ENCODE measurements around the gene TM4SF4. TPM values are rescaled to one million over a fixed set of nuclear protein-coding genes. Genes with fewer than 3 reads are reported as not detected.
"Not testable (repeated sequence)": the region's sequence is repeated elsewhere in the genome, so short reads cannot be mapped to it uniquely, and the experiment has no call there.

TM4SF4 gene
- total and polyA plus RNA-seq, 7 donors = 0.07 to 0.66 (median 0.13) TPM; not detected in 4

DNA sequence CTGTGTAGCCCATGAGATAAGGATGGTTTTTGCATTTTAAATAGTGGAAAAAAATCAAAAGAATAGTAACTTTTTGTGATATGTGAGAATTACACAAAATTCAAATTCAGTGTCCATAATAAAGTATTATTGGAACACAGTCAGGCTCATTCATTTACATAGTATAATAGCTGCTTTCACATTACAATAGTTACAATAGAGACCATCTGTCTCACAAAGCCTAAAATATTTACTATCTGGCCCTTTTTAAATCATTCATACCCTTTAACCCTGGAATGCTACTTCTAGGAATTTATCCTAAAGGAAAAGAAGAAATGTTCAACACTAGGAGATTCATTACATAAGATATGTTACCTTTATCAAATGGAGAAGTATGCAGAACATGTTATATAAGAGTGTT lies 35.5 kb upstream of the TM4SF4 start:
- no peak for ATAC-seq
- intact Hi-C loops (cut with DNase I) = no loop called here
- TF ChIP-seq, protein P1, sequence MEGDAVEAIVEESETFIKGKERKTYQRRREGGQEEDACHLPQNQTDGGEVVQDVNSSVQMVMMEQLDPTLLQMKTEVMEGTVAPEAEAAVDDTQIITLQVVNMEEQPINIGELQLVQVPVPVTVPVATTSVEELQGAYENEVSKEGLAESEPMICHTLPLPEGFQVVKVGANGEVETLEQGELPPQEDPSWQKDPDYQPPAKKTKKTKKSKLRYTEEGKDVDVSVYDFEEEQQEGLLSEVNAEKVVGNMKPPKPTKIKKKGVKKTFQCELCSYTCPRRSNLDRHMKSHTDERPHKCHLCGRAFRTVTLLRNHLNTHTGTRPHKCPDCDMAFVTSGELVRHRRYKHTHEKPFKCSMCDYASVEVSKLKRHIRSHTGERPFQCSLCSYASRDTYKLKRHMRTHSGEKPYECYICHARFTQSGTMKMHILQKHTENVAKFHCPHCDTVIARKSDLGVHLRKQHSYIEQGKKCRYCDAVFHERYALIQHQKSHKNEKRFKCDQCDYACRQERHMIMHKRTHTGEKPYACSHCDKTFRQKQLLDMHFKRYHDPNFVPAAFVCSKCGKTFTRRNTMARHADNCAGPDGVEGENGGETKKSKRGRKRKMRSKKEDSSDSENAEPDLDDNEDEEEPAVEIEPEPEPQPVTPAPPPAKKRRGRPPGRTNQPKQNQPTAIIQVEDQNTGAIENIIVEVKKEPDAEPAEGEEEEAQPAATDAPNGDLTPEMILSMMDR (IDR thresholded peaks at IDR 0.05) = no peak
- Histone ChIP-seq H3K4me1 (peaks cover 13% of the 10 kb centered on the region), H3K4me3 (no peak overlapping the region), H3K36me3 (ENCODE audit: insufficient read depth in 1 of 2, low read depth in 1 of 2) (no peaks in the 10 kb centered on the region), H3K9me3 (no peaks in the 10 kb centered on the region), H3K27me3 (ENCODE audit: insufficient read depth in 3 of 3, low read length in 2 of 3) (no peaks in the 10 kb centered on the region), H3K27ac (no peak overlapping the region)
- no peak for DNase-seq

GRCh38 chr3:149441642-149442041 lies 32.9 kb upstream of the TM4SF4 start:
- H3K4me1 ChIP-seq = peaks cover 13% of the 10 kb centered on the region
- no peaks in the 10 kb centered on the region for H3K36me3 ChIP-seq (ENCODE audit: insufficient read depth in 1 of 2, low read depth in 1 of 2)
- TF ChIP-seq, protein P1 (IDR thresholded peaks at IDR 0.05) = no peak
- intact Hi-C loops (cut with DNase I) = no loop called here
- H3K27ac ChIP-seq = no peak overlapping the region
- no peak overlapping the region for H3K4me3 ChIP-seq
- no peaks in the 10 kb centered on the region for H3K27me3 ChIP-seq (ENCODE audit: insufficient read depth in 3 of 3, low read length in 2 of 3)
- H3K9me3 ChIP-seq = no peaks in the 10 kb centered on the region
- ATAC-seq (no peak), DNase-seq (no peak)
- 98 to 100% (median 98%) methylated on average over 1 of the region's 1 CpG for WGBS, 3 donors

DNA sequence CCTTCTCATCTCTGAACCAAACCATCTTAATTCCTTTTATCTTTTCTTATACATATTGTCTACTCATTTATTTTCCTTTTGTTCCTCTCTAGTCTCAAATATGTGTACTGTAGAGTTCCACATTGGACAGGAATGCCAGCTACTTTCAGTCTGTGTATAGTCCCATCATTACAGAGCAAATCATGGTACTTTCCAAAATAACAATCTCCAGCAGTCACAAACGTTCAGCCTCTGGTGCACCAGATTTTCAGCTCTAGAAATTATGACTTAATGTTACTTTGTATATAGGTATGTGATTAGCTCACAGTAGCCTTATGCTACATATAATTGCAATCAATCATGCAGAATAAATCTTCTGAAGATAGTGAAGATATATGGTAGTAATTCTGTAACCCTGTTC lies 32.5 kb upstream of the TM4SF4 start:
- Histone ChIP-seq H3K27me3 (ENCODE audit: insufficient read depth in 3 of 3, low read length in 2 of 3) (no peaks in the 10 kb centered on the region), H3K27ac (no peak overlapping the region), H3K36me3 (ENCODE audit: insufficient read depth in 1 of 2, low read depth in 1 of 2) (no peaks in the 10 kb centered on the region), H3K4me1 (peaks cover 13% of the 10 kb centered on the region), H3K9me3 (no peaks in the 10 kb centered on the region), H3K4me3 (no peak overlapping the region)
- intact Hi-C loops (cut with DNase I) = no loop called here
- 45 to 64% (median 48%) methylated on average over 1 of the region's 1 CpG for WGBS, 3 donors
- TF ChIP-seq, protein P1 (IDR thresholded peaks at IDR 0.05) = no peak
- no peak for DNase-seq
- no peak for ATAC-seq

DNA sequence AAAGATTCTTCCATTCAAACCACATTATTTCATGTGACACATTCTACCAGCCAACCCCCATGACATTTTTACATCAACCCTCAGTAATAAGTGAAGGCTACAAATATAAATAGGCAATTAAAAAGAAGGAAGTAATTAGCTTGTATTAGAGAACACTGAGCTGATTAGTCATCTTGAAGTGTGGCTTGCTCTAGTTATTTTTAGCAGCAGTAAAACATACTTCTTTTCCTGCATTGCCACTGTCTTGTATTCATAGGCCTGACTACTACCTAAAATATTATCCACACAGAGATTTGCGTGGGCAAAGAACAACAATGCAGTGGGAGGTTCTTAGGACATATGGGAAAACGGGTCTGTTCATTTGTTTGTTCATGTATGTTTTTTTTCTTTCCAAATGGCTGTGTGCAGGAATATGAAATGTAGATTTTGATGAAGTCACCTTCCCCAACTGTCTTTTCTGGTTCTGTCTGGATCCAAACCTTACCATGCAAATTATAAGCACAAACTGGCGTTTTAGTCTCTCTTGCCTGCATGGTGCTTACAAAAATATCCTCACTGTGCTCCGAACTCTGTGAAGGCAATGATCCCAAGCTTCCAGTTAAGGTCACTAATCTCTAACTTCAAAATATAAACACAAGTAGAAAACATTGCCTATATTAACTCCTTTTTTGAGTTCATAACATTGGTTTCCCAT lies 31.5 kb upstream of the TM4SF4 start:
- WGBS, 3 donors = 59 to 62% (median 60%) methylated on average over 4 of the region's 4 CpGs
- TF ChIP-seq, protein P1 (IDR thresholded peaks at IDR 0.05) = no peak

DNA sequence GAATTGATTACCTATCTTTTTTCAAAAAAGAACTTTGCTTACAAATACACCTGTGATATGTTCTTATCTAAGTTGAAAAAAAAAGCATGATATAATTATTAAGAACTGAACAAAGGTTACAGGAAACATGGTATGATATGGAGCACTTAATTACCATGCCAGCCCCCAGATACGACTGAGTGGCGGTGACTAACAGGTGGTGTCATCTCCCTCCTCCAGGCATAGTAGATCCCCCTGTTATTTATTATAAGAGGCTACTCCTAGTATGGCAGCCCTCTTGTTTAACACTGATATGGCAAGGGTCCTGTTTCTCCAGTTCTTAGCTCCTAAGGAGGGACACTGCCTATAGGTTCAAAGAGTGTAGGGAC lies 31.0 kb upstream of the TM4SF4 start:
- ATAC-seq (no peak), DNase-seq (no peak)
- H3K4me3 ChIP-seq = no peak overlapping the region
- H3K4me1 ChIP-seq = peaks cover 13% of the 10 kb centered on the region
- WGBS, 3 donors = 75 to 90% (median 89%) methylated on average over 2 of the region's 2 CpGs
- no peaks in the 10 kb centered on the region for H3K36me3 ChIP-seq (ENCODE audit: insufficient read depth in 1 of 2, low read depth in 1 of 2)
- intact Hi-C loops (cut with DNase I) = no loop called here
- H3K27ac ChIP-seq = no peak overlapping the region
- TF ChIP-seq, protein P1 (IDR thresholded peaks at IDR 0.05) = no peak
- H3K9me3 ChIP-seq = no peaks in the 10 kb centered on the region
- no peaks in the 10 kb centered on the region for H3K27me3 ChIP-seq (ENCODE audit: insufficient read depth in 3 of 3, low read length in 2 of 3)

More for the DNA sequence above, 31.5 kb upstream of the TM4SF4 start:
- DNase-seq = no peak
- H3K4me1 ChIP-seq = peaks cover 13% of the 10 kb centered on the region
- H3K4me3 ChIP-seq = no peak overlapping the region
- no peaks in the 10 kb centered on the region for H3K27me3 ChIP-seq (ENCODE audit: insufficient read depth in 3 of 3, low read length in 2 of 3)
- H3K9me3 ChIP-seq = no peaks in the 10 kb centered on the region
- H3K27ac ChIP-seq = peak overlapping the region; percentile 46
- ATAC-seq = peak; percentile 49 to 75 (median 72)
- H3K36me3 ChIP-seq (ENCODE audit: insufficient read depth in 1 of 2, low read depth in 1 of 2) = no peaks in the 10 kb centered on the region
- intact Hi-C loops (cut with DNase I) = no loop called here

- H3K27ac ChIP-seq; H3K9me3 ChIP-seq; DNase-seq; H3K4me3 ChIP-seq; H3K36me3 ChIP-seq (ENCODE audit: insufficient read depth in 1 of 2, low read depth in 1 of 2); intact Hi-C loops (cut with DNase I); H3K27me3 ChIP-seq (ENCODE audit: insufficient read depth in 3 of 3, low read length in 2 of 3); ATAC-seq: not testable (repeated sequence)
- peaks cover 19% of the 10 kb centered on the region for H3K4me1 ChIP-seq
- 88 to 97% (median 92%) methylated on average over 11 to 26 of the region's 26 CpGs for WGBS, 3 donors
Measured at GRCh38 chr3:149444867-149445266, 29.6 kb upstream of the TM4SF4 start.
